A673 (cell line): ENCODE results near the gene VAV2.

Experiments used
- CTCF ChIP-seq: fragments of 300-800, 200-600 bp; sonication (generic); conservative IDR thresholded peaks from 2 replicates; pipeline ENCODE4 v1.5.1; 2017; ENCODE audit warnings: low read depth, mild to moderate bottlenecking, antibody characterized with exemption, low read length, moderate library complexity, mixed read lengths
- EZH2 ChIP-seq: fragments of 200-600 bp; sonication (generic); IDR thresholded peaks from 2 replicates; pipeline ENCODE4 v1.6.1; 2017; ENCODE audit warnings: borderline replicate concordance, low read depth, mild to moderate bottlenecking, mixed read lengths, antibody characterized with exemption, low read length; ENCODE audit not compliant: poor library complexity, severe bottlenecking

- TF ChIP-seq CTCF (no peak), EZH2 (no peak)
These were observed 172.2 kb downstream of the VAV2 start for GRCh38 chr9:133819923-133820322.
